ENCODE measurements around the gene RUNX2.
"Not testable (repeated sequence)": the region's sequence is repeated elsewhere in the genome, so short reads cannot be mapped to it uniquely, and the experiment has no call there.

Gene RUNX2

DNA sequence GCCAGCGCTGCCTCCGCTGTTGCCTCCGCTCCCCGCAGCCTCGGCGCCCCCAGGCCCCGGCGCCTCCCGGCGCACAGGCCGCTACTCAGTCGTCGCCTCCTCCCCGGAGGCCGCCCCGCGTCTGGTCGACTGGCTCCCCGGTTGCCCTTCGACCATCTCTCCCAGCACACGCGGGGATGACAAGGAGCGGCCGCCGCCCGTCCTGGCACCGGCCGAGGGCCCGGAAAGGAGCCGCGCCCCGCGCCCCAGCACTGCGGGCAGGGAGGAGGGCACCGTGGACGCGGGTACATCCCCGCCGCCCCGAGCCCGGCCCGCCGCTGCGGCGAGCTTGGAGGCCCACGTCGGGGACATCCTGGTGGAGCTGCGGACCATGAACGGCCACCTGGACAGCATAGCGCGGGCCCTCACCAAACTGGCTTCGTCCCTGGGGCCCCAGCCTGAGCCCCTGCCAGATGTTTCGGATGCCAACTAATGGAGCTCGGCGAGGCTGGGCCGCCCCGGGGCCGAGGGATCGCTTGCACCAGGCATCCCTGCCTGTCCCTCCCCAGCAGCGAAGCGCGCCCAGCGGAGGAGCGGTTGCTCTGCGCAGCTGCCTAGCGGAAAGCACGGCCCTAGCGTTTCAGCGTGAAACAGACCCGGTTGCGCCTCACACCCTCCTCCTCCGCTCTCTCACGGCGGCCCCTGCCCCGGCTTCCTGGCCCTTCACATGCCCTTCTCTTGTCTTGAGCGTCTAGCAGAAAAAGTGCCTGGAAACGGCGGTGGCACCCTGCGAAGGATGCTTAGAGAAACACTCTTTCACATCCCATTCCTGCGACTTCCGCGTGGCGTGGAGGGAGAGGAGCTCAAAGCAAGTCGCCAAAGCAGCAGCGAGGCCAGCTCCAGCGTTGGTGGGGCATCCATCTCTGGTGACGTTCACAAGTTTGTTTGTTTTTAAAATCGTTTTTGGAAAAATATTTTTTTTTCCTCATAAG, 335.4 kb downstream of the RUNX2 start:
- TF ChIP-seq, protein P1, sequence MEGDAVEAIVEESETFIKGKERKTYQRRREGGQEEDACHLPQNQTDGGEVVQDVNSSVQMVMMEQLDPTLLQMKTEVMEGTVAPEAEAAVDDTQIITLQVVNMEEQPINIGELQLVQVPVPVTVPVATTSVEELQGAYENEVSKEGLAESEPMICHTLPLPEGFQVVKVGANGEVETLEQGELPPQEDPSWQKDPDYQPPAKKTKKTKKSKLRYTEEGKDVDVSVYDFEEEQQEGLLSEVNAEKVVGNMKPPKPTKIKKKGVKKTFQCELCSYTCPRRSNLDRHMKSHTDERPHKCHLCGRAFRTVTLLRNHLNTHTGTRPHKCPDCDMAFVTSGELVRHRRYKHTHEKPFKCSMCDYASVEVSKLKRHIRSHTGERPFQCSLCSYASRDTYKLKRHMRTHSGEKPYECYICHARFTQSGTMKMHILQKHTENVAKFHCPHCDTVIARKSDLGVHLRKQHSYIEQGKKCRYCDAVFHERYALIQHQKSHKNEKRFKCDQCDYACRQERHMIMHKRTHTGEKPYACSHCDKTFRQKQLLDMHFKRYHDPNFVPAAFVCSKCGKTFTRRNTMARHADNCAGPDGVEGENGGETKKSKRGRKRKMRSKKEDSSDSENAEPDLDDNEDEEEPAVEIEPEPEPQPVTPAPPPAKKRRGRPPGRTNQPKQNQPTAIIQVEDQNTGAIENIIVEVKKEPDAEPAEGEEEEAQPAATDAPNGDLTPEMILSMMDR (IDR thresholded peaks at IDR 0.05; ENCODE audit: low read depth, low read length), result no peak
- DNase-seq (ENCODE audit: extremely low read depth, low read depth), result no peak

DNA sequence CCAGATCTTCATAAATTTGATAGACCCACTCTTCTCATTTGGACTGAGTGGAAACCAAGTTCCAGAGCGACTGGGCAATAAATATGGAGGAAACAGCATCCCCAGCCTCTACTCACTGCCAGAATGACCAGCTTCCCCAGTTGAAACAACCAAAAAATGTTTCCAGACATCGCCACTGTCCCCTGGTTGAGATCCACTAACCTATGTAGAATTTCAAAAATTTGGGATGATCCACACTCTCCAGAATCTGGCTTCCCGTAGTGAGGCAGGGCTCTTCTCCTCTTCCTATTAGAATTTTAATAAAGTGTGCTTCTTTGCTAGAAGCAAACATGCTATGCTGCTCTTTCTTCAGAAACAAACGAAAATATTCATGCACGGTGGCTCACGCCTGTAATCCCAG, 336.6 kb downstream of the RUNX2 start:
- TF ChIP-seq, protein P1 (IDR thresholded peaks at IDR 0.05; ENCODE audit: low read depth, low read length), result no peak
- no peak for DNase-seq (ENCODE audit: extremely low read depth, low read depth)

DNA sequence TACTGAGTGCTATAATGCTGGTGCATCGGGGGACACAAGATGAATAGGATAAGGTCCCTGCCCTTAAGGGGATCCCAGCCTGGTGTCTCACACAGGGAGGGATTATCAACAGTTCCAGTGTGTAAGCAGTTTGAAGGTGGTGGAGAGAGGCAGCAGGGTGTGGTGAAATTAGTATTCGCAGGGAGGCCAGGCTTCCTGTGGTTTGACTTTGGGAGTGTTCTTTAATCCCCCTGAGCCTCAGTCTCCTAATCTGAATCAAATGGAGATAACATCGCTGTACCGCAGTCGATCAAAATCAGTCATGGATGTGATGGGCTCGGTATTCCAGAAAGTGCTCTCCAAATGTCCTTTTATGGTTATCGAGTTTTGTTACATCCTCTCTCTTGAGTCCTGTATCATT, 337.7 kb downstream of the RUNX2 start:
- TF ChIP-seq, protein P1 (IDR thresholded peaks at IDR 0.05; ENCODE audit: low read depth, low read length), result no peak
- DNase-seq (ENCODE audit: extremely low read depth, low read depth), result no peak

DNA sequence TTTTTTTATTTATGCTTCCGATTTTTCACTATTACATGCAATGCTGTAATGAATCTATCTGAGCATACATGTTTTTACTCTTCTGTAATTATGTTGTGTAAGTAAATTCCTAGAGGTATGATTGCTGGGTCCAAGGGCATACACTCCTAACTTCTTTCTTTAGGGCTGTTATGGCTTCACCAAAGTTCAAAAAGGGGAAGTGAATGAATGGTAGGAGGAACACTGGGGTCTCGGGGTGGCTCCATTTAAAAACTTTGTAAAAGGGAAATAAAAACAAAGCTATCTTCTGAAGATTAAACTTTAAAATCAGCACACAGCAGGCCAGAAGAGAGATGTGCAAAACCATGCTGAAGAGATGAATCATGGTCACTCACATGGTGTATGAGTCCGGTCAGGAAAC, 338.7 kb downstream of the RUNX2 start:
- TF ChIP-seq, protein P1 (IDR thresholded peaks at IDR 0.05; ENCODE audit: low read depth, low read length), result no peak
- no peak for DNase-seq (ENCODE audit: extremely low read depth, low read depth)

DNA sequence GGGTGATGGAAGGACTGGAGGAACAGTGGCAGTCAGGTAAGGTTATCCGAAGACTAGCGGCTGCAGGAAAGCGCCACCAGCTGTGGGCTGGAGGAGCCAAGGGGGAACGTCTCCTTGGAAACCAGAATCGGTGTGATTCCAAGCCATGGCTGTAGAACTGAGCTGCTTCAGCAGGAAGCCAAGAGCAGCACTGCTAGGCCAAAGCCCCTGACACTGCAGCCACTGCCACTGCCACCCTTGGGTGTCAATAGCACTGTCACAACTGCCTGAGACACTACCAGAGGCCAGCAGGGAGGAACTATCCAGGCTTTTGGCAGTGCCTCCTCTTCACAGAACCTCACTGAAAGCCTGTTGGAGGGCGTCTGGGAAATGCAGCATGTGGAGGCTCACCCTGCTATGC, 339.2 kb downstream of the RUNX2 start:
- no peak for DNase-seq (ENCODE audit: extremely low read depth, low read depth)
- TF ChIP-seq, protein P1 (IDR thresholded peaks at IDR 0.05; ENCODE audit: low read depth, low read length), result no peak

DNA sequence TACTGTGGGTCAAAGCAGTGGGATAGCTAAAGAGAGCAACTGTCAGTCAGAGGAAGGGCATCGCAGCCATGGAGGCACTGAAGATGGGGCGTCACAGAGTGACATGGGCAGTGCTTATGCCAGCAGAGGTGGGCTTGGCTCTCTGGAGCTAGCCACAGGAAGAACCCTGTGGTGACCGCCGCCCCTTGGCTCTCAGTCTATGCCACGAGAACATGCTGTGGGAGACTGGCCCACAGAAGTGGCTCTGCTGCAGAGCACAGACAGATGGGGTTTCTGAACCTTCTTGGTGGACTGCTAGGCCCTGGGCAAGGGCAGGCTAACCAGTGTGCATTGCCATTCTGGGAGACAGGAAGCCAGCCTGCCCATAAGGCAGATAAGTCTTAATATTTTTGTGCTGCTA, 339.6 kb downstream of the RUNX2 start:
- TF ChIP-seq, protein P1 (IDR thresholded peaks at IDR 0.05; ENCODE audit: low read depth, low read length), result no peak
- DNase-seq (ENCODE audit: extremely low read depth, low read depth), result no peak

DNA sequence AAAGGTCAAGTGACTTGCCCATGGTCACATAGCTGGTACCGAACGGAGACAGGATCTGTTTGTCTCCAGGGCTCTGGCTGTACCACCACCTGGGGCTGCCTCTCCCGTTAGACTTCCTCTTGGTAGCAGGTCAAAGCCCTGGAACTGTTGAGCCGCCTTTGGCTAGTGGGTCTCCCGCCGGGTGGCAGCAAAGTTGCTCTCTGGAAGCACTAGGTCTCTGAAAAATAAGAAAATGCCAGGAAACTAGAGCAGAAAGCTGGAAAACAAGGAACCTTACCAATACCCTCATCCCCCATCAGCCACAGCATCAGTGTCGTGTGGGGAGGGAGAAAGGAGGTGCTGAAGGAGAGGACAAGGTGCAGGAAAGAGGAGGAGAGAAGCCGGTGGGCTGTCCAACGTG, 340.6 kb downstream of the RUNX2 start:
- no peak for DNase-seq (ENCODE audit: extremely low read depth, low read depth)
- TF ChIP-seq, protein P1 (IDR thresholded peaks at IDR 0.05; ENCODE audit: low read depth, low read length), result no peak

DNA sequence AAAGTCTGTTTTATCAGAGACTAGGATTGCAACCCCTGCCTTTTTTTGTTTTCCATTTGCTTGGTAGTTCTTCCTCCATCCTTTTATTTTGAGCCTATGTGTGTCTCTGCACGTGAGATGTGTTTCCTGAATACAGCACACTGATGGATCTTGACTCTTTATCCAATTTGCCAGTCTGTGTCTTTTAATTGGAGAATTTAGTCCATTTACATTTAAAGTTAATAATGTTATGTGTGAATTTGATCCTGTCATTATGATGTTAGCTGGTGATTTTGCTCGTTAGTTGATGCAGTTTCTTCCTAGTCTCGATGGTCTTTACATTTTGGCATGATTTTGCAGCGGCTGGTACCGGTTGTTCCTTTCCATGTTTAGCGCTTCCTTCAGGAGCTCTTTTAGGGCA, 345.0 kb downstream of the RUNX2 start:
- not testable (repeated sequence) for DNase-seq (ENCODE audit: extremely low read depth, low read depth)

DNA sequence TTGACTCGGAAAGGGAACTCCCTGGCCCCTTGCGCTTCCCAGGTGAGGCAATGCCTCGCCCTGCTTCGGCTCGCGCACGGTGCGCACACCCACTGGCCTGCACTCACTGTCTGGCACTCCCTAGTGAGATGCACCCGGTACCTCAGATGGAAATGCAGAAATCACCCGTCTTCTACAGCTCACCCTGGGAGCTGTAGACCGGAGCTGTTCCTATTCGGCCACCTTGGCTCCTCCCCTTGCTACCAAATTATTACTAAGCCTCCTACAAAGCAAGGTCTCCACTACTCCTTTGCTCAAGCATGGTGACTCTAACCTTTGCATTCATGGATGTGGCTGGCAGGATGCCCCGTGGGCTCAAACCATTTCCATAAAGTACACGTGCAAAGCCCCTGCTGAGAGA, 347.0 kb downstream of the RUNX2 start:
- not testable (repeated sequence) for DNase-seq (ENCODE audit: extremely low read depth, low read depth)
